Measurements from ENCODE around the gene TALDO1.

TALDO1 gene

GRCh38 chr11:770642-771616 lies 23.7 kb downstream of the TALDO1 start:
- in situ Hi-C loops (cut with HindIII; ENCODE audit: low pct_unique_long_range_greater_than_20kb, low sequenced_read_pairs) = no loop called here
- no peak for DNase-seq (ENCODE audit: low read depth in 1 of 2, low spot score in 1 of 2)
- TF ChIP-seq JUND (IDR thresholded peaks at IDR 0.05; ENCODE audit: low read depth) = no peak

GRCh38 chr11:771617-772204 lies 24.4 kb downstream of the TALDO1 start:
- DNase-seq (ENCODE audit: low read depth in 1 of 2, low spot score in 1 of 2) = no peak
- in situ Hi-C loops (cut with HindIII; ENCODE audit: low pct_unique_long_range_greater_than_20kb, low sequenced_read_pairs) = no loop called here
- no peak for TF ChIP-seq JUND (IDR thresholded peaks at IDR 0.05; ENCODE audit: low read depth)

GRCh38 chr11:772429-773390 lies 25.4 kb downstream of the TALDO1 start:
- in situ Hi-C loops (cut with HindIII; ENCODE audit: low pct_unique_long_range_greater_than_20kb, low sequenced_read_pairs) = no loop called here
- no peak for TF ChIP-seq JUND (IDR thresholded peaks at IDR 0.05; ENCODE audit: low read depth)
- no peak for DNase-seq (ENCODE audit: low read depth in 1 of 2, low spot score in 1 of 2)

- no peak for DNase-seq (ENCODE audit: low read depth in 1 of 2, low spot score in 1 of 2)
- no peak for TF ChIP-seq JUND (IDR thresholded peaks at IDR 0.05; ENCODE audit: low read depth)
- in situ Hi-C loops (cut with HindIII; ENCODE audit: low pct_unique_long_range_greater_than_20kb, low sequenced_read_pairs) = no loop called here
Measured at GRCh38 chr11:773425-773824, 26.2 kb downstream of the TALDO1 start.

GRCh38 chr11:773830-774229 lies 26.6 kb downstream of the TALDO1 start:
- in situ Hi-C loops (cut with HindIII; ENCODE audit: low pct_unique_long_range_greater_than_20kb, low sequenced_read_pairs) = no loop called here
- TF ChIP-seq JUND (IDR thresholded peaks at IDR 0.05; ENCODE audit: low read depth) = no peak
- no peak for DNase-seq (ENCODE audit: low read depth in 1 of 2, low spot score in 1 of 2)

GRCh38 chr11:774873-775592 lies 27.8 kb downstream of the TALDO1 start:
- no peak for TF ChIP-seq JUND (IDR thresholded peaks at IDR 0.05; ENCODE audit: low read depth)
- in situ Hi-C loops (cut with HindIII; ENCODE audit: low pct_unique_long_range_greater_than_20kb, low sequenced_read_pairs) = no loop called here
- no peak for DNase-seq (ENCODE audit: low read depth in 1 of 2, low spot score in 1 of 2)

- in situ Hi-C loops (cut with HindIII; ENCODE audit: low pct_unique_long_range_greater_than_20kb, low sequenced_read_pairs) = no loop called here
- DNase-seq (ENCODE audit: low read depth in 1 of 2, low spot score in 1 of 2) = no peak
- no peak for TF ChIP-seq JUND (IDR thresholded peaks at IDR 0.05; ENCODE audit: low read depth)
Measured at GRCh38 chr11:776263-776560, 28.9 kb downstream of the TALDO1 start.

- in situ Hi-C loops (cut with HindIII; ENCODE audit: low pct_unique_long_range_greater_than_20kb, low sequenced_read_pairs) = no loop called here
- DNase-seq (ENCODE audit: low read depth in 1 of 2, low spot score in 1 of 2) = no peak
- no peak for TF ChIP-seq JUND (IDR thresholded peaks at IDR 0.05; ENCODE audit: low read depth)
Measured at GRCh38 chr11:776561-777287, 29.5 kb downstream of the TALDO1 start.

- DNase-seq (ENCODE audit: low read depth in 1 of 2, low spot score in 1 of 2) = peak; percentile 86 to 98
- TF ChIP-seq JUND (IDR thresholded peaks at IDR 0.05; ENCODE audit: low read depth) = no peak
- in situ Hi-C loops (cut with HindIII; ENCODE audit: low pct_unique_long_range_greater_than_20kb, low sequenced_read_pairs) = no loop called here
Measured at GRCh38 chr11:777288-778255, 30.3 kb downstream of the TALDO1 start, which contains the start of gene GATD1. GATD1 (minus strand) TSS chr11:777487; CDS start chr11:777462, 25 bp downstream.

Data from T47D (cell line).